ENCODE measurements around the gene GTSE1. TPM values are rescaled to one million over a fixed set of nuclear protein-coding genes. Genes with fewer than 3 reads are reported as not detected.

The GTSE1 gene
- total and polyA plus RNA-seq, 2 of the 13 experiments (the other 11 are each of a cell fraction or from before 2014, with no cell fraction given), result 10.7 to 13.5 TPM

DNA sequence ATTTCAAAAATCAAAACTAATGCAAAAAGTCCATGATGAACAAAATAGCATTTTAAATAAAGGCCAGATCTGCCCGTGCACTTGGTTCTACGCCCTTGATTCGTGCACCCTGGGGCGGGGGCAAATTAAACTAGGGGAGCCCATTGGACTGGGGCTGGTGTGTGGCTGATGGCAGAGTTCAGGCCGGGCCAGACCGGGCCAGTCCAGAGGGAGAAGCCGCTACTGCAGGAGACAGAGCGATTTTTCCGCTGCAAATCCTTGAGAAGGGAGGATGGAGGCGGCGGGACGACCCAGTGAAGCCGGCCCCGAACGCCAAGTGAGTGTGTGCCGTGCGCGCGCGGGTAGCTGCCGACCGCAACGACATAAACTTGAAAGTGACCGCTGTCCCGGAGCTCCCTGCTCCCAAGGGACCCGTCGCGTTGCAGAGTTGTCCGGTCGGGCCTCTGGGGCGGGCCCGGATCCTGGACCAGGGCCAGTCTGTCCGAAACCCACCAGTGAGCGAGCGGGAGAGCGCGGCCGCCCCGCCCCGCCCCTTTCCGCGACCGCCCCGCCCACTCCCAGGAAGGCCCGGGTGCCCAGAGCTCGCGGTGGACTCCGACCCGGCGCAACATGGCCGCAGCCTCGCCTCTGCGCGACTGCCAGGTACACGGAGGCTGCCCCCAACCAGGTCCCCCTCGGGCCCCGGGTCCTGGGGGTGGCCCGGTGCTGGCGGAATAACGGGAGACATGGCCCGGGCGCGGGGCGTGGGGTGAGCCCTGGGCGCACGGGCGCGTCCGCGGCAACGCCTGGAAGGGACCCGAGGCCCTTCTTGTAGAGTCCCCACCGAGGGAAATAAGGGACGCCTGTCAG, 29.0 kb upstream of the GTSE1 start, which contains the start of gene TTC38 (continued):
- TF ChIP-seq, protein P1, sequence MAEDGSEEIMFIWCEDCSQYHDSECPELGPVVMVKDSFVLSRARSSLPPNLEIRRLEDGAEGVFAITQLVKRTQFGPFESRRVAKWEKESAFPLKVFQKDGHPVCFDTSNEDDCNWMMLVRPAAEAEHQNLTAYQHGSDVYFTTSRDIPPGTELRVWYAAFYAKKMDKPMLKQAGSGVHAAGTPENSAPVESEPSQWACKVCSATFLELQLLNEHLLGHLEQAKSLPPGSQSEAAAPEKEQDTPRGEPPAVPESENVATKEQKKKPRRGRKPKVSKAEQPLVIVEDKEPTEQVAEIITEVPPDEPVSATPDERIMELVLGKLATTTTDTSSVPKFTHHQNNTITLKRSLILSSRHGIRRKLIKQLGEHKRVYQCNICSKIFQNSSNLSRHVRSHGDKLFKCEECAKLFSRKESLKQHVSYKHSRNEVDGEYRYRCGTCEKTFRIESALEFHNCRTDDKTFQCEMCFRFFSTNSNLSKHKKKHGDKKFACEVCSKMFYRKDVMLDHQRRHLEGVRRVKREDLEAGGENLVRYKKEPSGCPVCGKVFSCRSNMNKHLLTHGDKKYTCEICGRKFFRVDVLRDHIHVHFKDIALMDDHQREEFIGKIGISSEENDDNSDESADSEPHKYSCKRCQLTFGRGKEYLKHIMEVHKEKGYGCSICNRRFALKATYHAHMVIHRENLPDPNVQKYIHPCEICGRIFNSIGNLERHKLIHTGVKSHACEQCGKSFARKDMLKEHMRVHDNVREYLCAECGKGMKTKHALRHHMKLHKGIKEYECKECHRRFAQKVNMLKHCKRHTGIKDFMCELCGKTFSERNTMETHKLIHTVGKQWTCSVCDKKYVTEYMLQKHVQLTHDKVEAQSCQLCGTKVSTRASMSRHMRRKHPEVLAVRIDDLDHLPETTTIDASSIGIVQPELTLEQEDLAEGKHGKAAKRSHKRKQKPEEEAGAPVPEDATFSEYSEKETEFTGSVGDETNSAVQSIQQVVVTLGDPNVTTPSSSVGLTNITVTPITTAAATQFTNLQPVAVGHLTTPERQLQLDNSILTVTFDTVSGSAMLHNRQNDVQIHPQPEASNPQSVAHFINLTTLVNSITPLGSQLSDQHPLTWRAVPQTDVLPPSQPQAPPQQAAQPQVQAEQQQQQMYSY (CRISPR knock-in tag; IDR thresholded peaks at IDR 0.05), result no peak
- TF ChIP-seq ZNF329 (CRISPR knock-in tag; IDR thresholded peaks at IDR 0.05; ENCODE audit: low read depth), result no peak
- peak; percentile 72; the same call in 1 of the 2 replicates for TF ChIP-seq ARNTL (CRISPR knock-in tag; IDR thresholded peaks at IDR 0.05)
- TF ChIP-seq, protein P2, sequence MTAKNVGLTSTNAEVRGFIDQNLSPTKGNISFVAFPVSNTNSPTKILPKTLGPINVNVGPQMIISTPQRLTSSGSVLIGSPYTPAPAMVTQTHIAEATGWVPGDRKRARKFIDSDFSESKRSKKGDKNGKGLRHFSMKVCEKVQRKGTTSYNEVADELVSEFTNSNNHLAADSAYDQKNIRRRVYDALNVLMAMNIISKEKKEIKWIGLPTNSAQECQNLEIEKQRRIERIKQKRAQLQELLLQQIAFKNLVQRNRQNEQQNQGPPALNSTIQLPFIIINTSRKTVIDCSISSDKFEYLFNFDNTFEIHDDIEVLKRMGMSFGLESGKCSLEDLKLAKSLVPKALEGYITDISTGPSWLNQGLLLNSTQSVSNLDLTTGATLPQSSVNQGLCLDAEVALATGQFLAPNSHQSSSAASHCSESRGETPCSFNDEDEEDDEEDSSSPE (CRISPR knock-in tag; IDR thresholded peaks at IDR 0.05), result peak; percentile 62
- no peak for TF ChIP-seq ZNF333 (CRISPR knock-in tag; IDR thresholded peaks at IDR 0.05; ENCODE audit: borderline replicate concordance)
- TF ChIP-seq NR2F6 (IDR thresholded peaks at IDR 0.05), result peak; percentile 8; the same call in 1 of the 2 replicates
- TF ChIP-seq NR2F6 (CRISPR knock-in tag; IDR thresholded peaks at IDR 0.05), result peak; percentile 28; the same call in 1 of the 2 replicates
- peak; percentile 54; the same call in 1 of the 2 replicates for TF ChIP-seq ZSCAN21 (CRISPR knock-in tag; IDR thresholded peaks at IDR 0.05; ENCODE audit: borderline replicate concordance)
- TF ChIP-seq, protein P3, sequence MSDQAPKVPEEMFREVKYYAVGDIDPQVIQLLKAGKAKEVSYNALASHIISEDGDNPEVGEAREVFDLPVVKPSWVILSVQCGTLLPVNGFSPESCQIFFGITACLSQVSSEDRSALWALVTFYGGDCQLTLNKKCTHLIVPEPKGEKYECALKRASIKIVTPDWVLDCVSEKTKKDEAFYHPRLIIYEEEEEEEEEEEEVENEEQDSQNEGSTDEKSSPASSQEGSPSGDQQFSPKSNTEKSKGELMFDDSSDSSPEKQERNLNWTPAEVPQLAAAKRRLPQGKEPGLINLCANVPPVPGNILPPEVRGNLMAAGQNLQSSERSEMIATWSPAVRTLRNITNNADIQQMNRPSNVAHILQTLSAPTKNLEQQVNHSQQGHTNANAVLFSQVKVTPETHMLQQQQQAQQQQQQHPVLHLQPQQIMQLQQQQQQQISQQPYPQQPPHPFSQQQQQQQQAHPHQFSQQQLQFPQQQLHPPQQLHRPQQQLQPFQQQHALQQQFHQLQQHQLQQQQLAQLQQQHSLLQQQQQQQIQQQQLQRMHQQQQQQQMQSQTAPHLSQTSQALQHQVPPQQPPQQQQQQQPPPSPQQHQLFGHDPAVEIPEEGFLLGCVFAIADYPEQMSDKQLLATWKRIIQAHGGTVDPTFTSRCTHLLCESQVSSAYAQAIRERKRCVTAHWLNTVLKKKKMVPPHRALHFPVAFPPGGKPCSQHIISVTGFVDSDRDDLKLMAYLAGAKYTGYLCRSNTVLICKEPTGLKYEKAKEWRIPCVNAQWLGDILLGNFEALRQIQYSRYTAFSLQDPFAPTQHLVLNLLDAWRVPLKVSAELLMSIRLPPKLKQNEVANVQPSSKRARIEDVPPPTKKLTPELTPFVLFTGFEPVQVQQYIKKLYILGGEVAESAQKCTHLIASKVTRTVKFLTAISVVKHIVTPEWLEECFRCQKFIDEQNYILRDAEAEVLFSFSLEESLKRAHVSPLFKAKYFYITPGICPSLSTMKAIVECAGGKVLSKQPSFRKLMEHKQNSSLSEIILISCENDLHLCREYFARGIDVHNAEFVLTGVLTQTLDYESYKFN (CRISPR knock-in tag; conservative IDR thresholded peaks at IDR 0.05), result peak; percentile 55; the same call in 1 of the 2 replicates
- TF ChIP-seq MTF2 (CRISPR knock-in tag; IDR thresholded peaks at IDR 0.05; ENCODE audit: borderline replicate concordance), result no peak
- peak; percentile 84 for TF ChIP-seq ZFX (CRISPR knock-in tag; IDR thresholded peaks at IDR 0.05; ENCODE audit: low read depth)
- TF ChIP-seq RFX5 (IDR thresholded peaks at IDR 0.05; ENCODE audit: low read depth, low read length), result no peak
- TF ChIP-seq ARHGAP35 (CRISPR knock-in tag; IDR thresholded peaks at IDR 0.05; ENCODE audit: borderline replicate concordance), result 0 out of 2 replicates have a peak, but pooled peaks have one; percentile 46
- TF ChIP-seq, protein P4, sequence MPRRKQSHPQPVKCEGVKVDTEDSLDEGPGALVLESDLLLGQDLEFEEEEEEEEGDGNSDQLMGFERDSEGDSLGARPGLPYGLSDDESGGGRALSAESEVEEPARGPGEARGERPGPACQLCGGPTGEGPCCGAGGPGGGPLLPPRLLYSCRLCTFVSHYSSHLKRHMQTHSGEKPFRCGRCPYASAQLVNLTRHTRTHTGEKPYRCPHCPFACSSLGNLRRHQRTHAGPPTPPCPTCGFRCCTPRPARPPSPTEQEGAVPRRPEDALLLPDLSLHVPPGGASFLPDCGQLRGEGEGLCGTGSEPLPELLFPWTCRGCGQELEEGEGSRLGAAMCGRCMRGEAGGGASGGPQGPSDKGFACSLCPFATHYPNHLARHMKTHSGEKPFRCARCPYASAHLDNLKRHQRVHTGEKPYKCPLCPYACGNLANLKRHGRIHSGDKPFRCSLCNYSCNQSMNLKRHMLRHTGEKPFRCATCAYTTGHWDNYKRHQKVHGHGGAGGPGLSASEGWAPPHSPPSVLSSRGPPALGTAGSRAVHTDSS (CRISPR knock-in tag; conservative IDR thresholded peaks at IDR 0.05), result no peak
- no peak for TF ChIP-seq ATM (IDR thresholded peaks at IDR 0.05; ENCODE audit: borderline replicate concordance)
- TF ChIP-seq TAF1 (CRISPR knock-in tag; IDR thresholded peaks at IDR 0.05), result peak; percentile 93
- no peak for TF ChIP-seq SAFB2 (CRISPR knock-in tag; IDR thresholded peaks at IDR 0.05; ENCODE audit: borderline replicate concordance, low read depth)
- 0 out of 2 replicates have a peak, but pooled peaks have one; percentile 30 for TF ChIP-seq ZFYVE20 (CRISPR knock-in tag; IDR thresholded peaks at IDR 0.05; ENCODE audit: borderline replicate concordance, low read depth)
- TF ChIP-seq HMG20A (CRISPR knock-in tag; IDR thresholded peaks at IDR 0.05; ENCODE audit: borderline replicate concordance), result no peak

All from HepG2 (cell line).